ENCODE results near the gene TGFBR3.

GRCh38 chr1:91872559-91873081 is 13.3 kb downstream of the TGFBR3 start:
- TF ChIP-seq CTCF (IDR thresholded peaks at IDR 0.05) (no peak), POLR2A (IDR thresholded peaks at IDR 0.05) (no peak)
